Panc1 (cell line): Measurements from ENCODE around the gene DOCK3.

Experiments
- POLR2AphosphoS5 ChIP-seq: IDR thresholded peaks from 2 replicates; pipeline ENCODE4 v1.6.1; 2012; ENCODE audit warnings: mild to moderate bottlenecking, low read depth, low read length, moderate library complexity
- TCF7L2 ChIP-seq: IDR thresholded peaks from 2 replicates; pipeline ENCODE4 v1.6.1; 2011; ENCODE audit warnings: mild to moderate bottlenecking, low read depth, low read length, inconsistent platforms
- TF ChIP-seq, protein P1 (sequence below): fragments of 450-650 bp; IDR thresholded peaks from 2 replicates; pipeline ENCODE4 v1.5.1; 2017; ENCODE audit warnings: mild to moderate bottlenecking

DNA sequence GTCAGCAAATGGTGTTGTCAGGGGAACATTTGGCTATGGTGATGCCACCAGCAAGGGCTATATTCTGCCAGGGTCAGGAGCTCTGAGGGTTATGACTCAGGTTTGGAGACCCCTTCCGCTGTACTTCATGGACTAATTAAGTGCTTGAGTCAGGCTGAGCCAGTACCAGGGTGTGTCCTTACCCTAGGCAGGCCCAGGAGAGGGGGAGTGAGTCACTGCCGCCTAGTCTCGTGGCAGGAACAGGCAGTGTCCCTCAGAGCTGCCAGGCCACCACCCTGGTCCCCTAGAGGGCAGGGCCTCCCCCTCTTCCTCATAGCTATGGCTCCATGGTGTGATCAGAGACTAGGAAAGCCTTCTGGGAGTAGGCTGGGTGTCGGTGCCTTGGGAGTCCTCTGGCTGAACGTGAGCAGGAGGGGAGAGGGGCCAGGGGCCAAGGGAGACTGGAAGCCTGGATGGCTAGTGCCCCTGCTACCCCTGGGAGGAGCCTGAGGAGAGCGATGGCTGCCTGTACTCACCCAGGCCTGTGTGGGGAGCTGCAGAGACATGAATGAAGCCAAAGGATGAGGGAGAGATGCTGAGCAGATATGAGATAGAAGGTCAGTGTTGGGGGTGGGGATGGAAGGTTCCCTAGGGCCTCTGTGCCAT is 47.2 kb upstream of the DOCK3 start:
- TF ChIP-seq, protein P1, sequence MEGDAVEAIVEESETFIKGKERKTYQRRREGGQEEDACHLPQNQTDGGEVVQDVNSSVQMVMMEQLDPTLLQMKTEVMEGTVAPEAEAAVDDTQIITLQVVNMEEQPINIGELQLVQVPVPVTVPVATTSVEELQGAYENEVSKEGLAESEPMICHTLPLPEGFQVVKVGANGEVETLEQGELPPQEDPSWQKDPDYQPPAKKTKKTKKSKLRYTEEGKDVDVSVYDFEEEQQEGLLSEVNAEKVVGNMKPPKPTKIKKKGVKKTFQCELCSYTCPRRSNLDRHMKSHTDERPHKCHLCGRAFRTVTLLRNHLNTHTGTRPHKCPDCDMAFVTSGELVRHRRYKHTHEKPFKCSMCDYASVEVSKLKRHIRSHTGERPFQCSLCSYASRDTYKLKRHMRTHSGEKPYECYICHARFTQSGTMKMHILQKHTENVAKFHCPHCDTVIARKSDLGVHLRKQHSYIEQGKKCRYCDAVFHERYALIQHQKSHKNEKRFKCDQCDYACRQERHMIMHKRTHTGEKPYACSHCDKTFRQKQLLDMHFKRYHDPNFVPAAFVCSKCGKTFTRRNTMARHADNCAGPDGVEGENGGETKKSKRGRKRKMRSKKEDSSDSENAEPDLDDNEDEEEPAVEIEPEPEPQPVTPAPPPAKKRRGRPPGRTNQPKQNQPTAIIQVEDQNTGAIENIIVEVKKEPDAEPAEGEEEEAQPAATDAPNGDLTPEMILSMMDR: no peak
- TF ChIP-seq POLR2AphosphoS5: no peak
- no peak for TF ChIP-seq TCF7L2
